Hepatocyte (in vitro differentiated cells): Measurements from ENCODE around the gene CHID1. TPM values are rescaled to one million over a fixed set of nuclear protein-coding genes. Genes with fewer than 3 reads are reported as not detected.

Source experiments
- DNase-seq: peaks from one replicate; pipeline ENCODE4 v3.0.0-alpha.2; 2016; ENCODE audit warnings: low spot score
- H2AFZ ChIP-seq: fragments of 200-600 bp; sonication (generic); 2 replicates; pipeline ENCODE4 v1.6.0; 2016; ENCODE audit warnings: antibody characterized with exemption, mild to moderate bottlenecking
- H3K27ac ChIP-seq: fragments of 200-600 bp; sonication (generic); 2 replicates; pipeline ENCODE4 v1.5.1; 2016; ENCODE audit warnings: mild to moderate bottlenecking
- H3K27me3 ChIP-seq: fragments of 200-600 bp; sonication (generic); 2 replicates; pipeline ENCODE4 v1.6.1; 2016
- H3K36me3 ChIP-seq: fragments of 200-600 bp; sonication (generic); replicated peaks from 2 replicates; pipeline ENCODE4 v1.5.1; 2016; ENCODE audit warnings: low read depth; ENCODE audit not compliant: insufficient read depth
- H3K4me1 ChIP-seq: fragments of 200-600 bp; sonication (generic); 2 replicates; pipeline ENCODE4 v1.5.1; 2016; ENCODE audit warnings: mild to moderate bottlenecking, moderate library complexity; ENCODE audit not compliant: insufficient read depth
- H3K4me2 ChIP-seq: fragments of 200-600 bp; sonication (generic); 2 replicates; pipeline ENCODE4 v1.6.0; 2016
- H3K4me3 ChIP-seq: fragments of 200-600 bp; sonication (generic); 2 replicates; pipeline ENCODE4 v1.5.1; 2016; ENCODE audit warnings: mild to moderate bottlenecking
- H3K79me2 ChIP-seq: fragments of 200-600 bp; sonication (generic); 2 replicates; pipeline ENCODE4 v1.6.0; 2017; ENCODE audit warnings: mild to moderate bottlenecking
- H3K9me2 ChIP-seq: fragments of 200-600 bp; sonication (generic); replicated peaks from 2 replicates; pipeline ENCODE4 v1.6.0; 2017; ENCODE audit warnings: mild to moderate bottlenecking; ENCODE audit not compliant: insufficient read depth
- H3K9me3 ChIP-seq: fragments of 200-600 bp; sonication (generic); 2 replicates; pipeline ENCODE4 v1.5.1; 2016; ENCODE audit warnings: low read depth, mild to moderate bottlenecking
- H4K20me1 ChIP-seq: fragments of 200-600 bp; sonication (generic); 2 replicates; pipeline ENCODE4 v1.6.0; 2016; ENCODE audit warnings: mild to moderate bottlenecking; ENCODE audit not compliant: insufficient read depth, poor library complexity, severe bottlenecking
- EZH2 ChIP-seq: fragments of 200-600 bp; sonication (generic); IDR thresholded peaks from 2 replicates; pipeline ENCODE4 v1.6.1; 2016; ENCODE audit warnings: antibody characterized with exemption, mild to moderate bottlenecking, borderline replicate concordance
- EZH2phosphoT487 ChIP-seq: fragments of 200-600 bp; sonication (generic); IDR thresholded peaks from one replicate; pipeline ENCODE4 v1.6.1; 2018; ENCODE audit warnings: antibody characterized with exemption, mild to moderate bottlenecking, low read depth, moderate library complexity; ENCODE audit not compliant: unreplicated experiment, severe bottlenecking
- WGBS: methylation state at CpG from one replicate; pipeline ENCODE4 v1.1.6; 2016; ENCODE audit warnings: low lambda C conversion rate; ENCODE audit errors: missing lambda C conversion rate; 5-methylcytosine and 5-hydroxymethylcytosine counted together
- polyA plus RNA-seq: library from polyadenylated mRNA; unstranded; fragments of >200 nt; fragmentation: Nextera tagmentation; extraction: Ambion mirVana; gene quantifications from 2 replicates; pipeline ENCODE4 v1.2.1, GENCODE V29; 2016
- total RNA-seq: library from RNA; depleted of rRNA; stranded (reverse); fragments of >200 nt; gene quantifications from 2 replicates; pipeline ENCODE4 v1.2.3, GENCODE V29; 2014
- TF ChIP-seq, protein P1 (sequence below): fragments of 200-600 bp; sonication (generic); IDR thresholded peaks from 2 replicates; pipeline ENCODE4 v1.5.1; 2016; ENCODE audit warnings: antibody characterized with exemption, mild to moderate bottlenecking; ENCODE audit not compliant: poor library complexity

The CHID1 gene
- total and polyA plus RNA-seq, 2 experiments from 2014 or later, result 92.4 to 155 TPM

DNA sequence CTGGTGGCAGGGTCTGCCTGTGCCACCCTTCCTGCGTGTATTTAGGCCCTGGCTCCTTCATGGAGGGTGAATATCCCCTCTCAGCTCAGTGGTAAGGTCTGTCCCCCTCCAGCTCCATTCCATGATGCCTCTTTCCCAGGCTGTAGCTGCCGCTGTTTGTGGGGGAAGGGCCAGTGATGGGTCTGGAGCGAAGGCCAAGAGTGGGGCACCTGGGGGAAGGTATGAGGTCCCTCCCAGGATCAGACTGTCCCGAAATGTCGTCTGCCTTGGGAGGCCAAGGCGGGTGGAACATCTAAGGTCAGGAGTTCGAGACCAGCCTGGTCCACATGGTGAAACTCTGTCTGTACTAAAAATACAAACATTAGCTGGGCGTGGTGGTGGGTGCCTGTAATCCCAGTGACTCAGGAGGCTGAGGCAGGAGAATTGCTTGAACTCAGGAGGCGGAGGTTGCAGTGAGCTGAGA is 76.7 kb downstream of the CHID1 start:
- Histone ChIP-seq H3K4me2 (peak overlapping the region; percentile 98), H2AFZ (no peak overlapping the region), H3K79me2 (peaks cover 31% of the 10 kb centered on the region), H3K9me3 (no peaks in the 10 kb centered on the region), H3K4me3 (peak overlapping the region; percentile 44), H3K4me1 (peaks cover 44% of the 10 kb centered on the region), H3K9me2 (no peaks in the 10 kb centered on the region), H4K20me1 (peaks cover 21% of the 10 kb centered on the region), H3K36me3 (no peaks in the 10 kb centered on the region), H3K27ac (peak overlapping the region; percentile 87), H3K27me3 (peaks cover 3% of the 10 kb centered on the region)
- TF ChIP-seq EZH2phosphoT487 (no peak), EZH2 (no peak)
- TF ChIP-seq, protein P1, sequence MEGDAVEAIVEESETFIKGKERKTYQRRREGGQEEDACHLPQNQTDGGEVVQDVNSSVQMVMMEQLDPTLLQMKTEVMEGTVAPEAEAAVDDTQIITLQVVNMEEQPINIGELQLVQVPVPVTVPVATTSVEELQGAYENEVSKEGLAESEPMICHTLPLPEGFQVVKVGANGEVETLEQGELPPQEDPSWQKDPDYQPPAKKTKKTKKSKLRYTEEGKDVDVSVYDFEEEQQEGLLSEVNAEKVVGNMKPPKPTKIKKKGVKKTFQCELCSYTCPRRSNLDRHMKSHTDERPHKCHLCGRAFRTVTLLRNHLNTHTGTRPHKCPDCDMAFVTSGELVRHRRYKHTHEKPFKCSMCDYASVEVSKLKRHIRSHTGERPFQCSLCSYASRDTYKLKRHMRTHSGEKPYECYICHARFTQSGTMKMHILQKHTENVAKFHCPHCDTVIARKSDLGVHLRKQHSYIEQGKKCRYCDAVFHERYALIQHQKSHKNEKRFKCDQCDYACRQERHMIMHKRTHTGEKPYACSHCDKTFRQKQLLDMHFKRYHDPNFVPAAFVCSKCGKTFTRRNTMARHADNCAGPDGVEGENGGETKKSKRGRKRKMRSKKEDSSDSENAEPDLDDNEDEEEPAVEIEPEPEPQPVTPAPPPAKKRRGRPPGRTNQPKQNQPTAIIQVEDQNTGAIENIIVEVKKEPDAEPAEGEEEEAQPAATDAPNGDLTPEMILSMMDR, result no peak
- 50% methylated on average over 9 of the region's 9 CpGs for WGBS
- DNase-seq, result no peak

DNA sequence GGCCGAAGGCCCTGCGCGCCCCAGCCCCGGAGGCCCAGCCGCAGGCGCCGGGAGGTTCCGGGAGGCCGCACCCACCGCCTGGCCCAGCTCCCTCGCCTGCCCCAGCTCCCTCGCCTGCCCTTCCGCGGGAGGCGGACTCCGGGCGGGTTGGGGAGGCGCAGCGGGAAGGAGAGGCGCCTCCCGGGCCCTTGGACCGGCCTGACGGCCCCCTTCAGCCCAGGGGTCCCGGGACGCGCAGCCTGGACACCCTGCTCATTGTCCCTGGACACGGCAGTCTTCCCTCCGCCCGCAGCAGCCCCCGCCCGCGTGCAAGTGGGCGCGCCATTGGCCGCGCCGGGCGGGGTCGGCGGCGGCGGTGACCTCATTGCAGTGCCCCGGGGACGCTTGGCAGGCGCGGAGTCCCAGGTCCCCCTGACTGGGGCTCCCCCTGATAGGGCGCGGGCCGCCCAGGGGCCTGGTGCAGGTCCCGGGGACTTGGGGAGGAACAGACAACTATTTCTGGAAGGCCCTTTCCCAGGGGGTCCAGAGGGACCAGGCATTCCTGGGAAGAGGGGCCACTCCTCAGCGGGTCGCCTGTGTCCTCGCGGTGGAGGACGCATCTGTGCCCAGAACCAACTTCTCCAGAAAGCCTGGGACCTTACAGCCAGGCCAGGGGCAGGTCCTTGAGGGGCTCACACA is 77.4 kb downstream of the CHID1 start:
- TF ChIP-seq EZH2, result no peak
- TF ChIP-seq, protein P1, result no peak
- TF ChIP-seq EZH2phosphoT487, result no peak
- Histone ChIP-seq H3K4me1 (peaks cover 44% of the 10 kb centered on the region), H3K36me3 (no peaks in the 10 kb centered on the region), H3K27me3 (peaks cover 9% of the 10 kb centered on the region), H3K9me2 (no peaks in the 10 kb centered on the region), H3K79me2 (peaks cover 31% of the 10 kb centered on the region), H3K9me3 (no peaks in the 10 kb centered on the region), H3K4me3 (peak overlapping the region; percentile 44), H3K27ac (peak overlapping the region; percentile 87), H3K4me2 (peak overlapping the region; percentile 98), H2AFZ (no peak overlapping the region), H4K20me1 (peaks cover 21% of the 10 kb centered on the region)
- under 1% methylated on average over 17 of the region's 55 CpGs for WGBS
- peak; percentile 86 for DNase-seq

DNA sequence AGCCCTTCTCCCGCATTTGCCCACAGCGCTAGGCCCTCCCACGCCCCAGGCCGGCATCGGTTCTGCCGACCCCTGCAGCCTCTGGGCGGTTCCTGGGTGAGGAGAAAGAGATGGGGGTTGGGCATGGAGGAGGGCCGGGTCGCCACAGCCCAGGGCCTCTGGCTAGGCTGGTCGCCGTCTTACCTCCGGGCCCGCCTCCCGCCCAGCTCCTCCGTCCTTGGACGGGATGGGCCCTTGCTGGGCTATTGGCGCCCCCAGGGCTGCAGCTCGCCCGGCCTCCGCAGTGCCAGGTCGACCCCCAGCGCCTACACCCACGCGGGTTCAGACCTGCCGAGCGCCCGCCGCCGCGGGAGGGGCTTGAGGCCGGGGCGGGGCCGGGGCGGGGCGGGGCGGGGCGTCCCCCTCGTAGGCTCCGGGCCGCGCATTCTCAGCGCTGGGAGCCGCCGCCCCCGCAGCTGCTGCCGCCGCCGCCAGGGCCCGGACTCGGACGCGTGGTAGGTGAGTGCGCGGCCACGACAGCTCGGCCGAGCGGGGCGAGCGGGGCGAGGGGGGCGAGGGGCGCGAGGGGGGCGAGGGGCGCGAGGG is 78.0 kb downstream of the CHID1 start, which contains the start of gene CD151:
TSS of gene CD151 (plus strand) at position 424 of the 585 bp plus-strand sequence. CDS start 3,118 bp downstream, outside the sequence.
- H3K4me3 ChIP-seq, result peak within 1 kb of the TSS; percentile 44
- peaks cover 31% of the 10 kb centered on the region for H3K79me2 ChIP-seq
- peaks cover 21% of the 10 kb centered on the region for H4K20me1 ChIP-seq
- no peaks in the 10 kb centered on the region for H3K9me2 ChIP-seq
- WGBS, result under 1% methylated on average over 23 of the region's 67 CpGs
- no peaks in the 10 kb centered on the region for H3K9me3 ChIP-seq
- H3K27ac ChIP-seq, result peak within 1 kb of the TSS; percentile 87
- peaks cover 47% of the 10 kb centered on the region for H3K4me1 ChIP-seq
- H3K27me3 ChIP-seq, result peaks cover 10% of the 10 kb centered on the region
- TF ChIP-seq, protein P1, result no peak
- TF ChIP-seq EZH2 (no peak), EZH2phosphoT487 (no peak)
- no peaks in the 10 kb centered on the region for H3K36me3 ChIP-seq
- H3K4me2 ChIP-seq, result peak within 1 kb of the TSS; percentile 98
- DNase-seq, result peak; percentile 89
- H2AFZ ChIP-seq, result peak within 1 kb of the TSS; percentile 81
